ENCODE measurements around the gene DGLUCY. TPM values are rescaled to one million over a fixed set of nuclear protein-coding genes. Genes with fewer than 3 reads are reported as not detected.
"Not testable (repeated sequence)": the region's sequence is repeated elsewhere in the genome, so short reads cannot be mapped to it uniquely, and the experiment has no call there.

DGLUCY gene
- total RNA-seq, 1 donor from 2014 or later = 28.2 TPM

DNA sequence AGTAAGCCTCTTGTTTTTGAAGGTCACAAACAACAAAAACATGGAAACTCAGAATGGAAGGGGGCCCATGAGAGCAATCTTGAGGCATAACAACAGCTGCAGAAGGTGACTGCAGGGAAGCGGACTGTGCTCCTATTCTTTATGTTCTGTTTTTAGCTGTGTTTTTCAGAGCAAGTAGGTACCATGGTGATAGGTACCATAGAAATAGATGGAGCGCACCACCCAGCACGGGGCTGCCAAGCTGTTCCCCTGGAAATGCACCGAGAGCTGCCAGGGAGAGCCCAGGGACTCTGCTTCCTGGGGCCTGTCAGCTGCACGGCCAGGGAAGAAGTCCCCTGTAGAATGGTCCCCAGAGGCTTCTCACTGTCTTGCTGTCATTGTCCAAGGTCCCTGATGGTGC is 32.8 kb downstream of the DGLUCY start:
- Mint-ChIP-seq H3K9me3 (no peaks in the 10 kb centered on the region), H3K27ac (no peak overlapping the region), H3K4me1 (ENCODE audit: low read depth) (peaks cover 44% of the 10 kb centered on the region), H3K36me3 (ENCODE audit: low read depth) (peaks cover 43% of the 10 kb centered on the region), H3K4me3 (no peak overlapping the region), H3K27me3 (ENCODE audit: insufficient read depth) (no peaks in the 10 kb centered on the region)
- intact Hi-C loops (cut with micrococcal nuclease) = no loop called here
- DNase-seq (ENCODE audit: low spot score) = no peak

DNA sequence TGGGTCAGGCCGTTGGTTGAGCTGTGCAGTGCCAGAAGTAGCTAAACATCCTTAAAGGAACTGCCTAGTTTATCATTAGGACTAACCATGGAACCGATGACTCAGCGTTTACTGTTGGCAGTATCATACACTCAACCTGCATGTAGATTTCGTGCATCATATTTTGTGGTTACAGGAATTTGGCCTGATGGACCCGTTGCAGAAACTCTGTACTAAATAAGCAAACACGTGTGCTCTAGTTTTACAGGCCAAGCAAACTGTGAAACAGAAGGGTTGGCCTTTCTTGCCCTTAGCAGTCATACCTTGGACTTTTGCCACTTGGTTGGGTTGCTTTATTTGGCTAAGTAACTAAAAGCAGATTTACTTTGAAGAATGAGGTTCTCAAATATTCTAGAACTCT is 35.6 kb downstream of the DGLUCY start:
- Mint-ChIP-seq H3K36me3 (ENCODE audit: low read depth) (peaks cover 38% of the 10 kb centered on the region), H3K9me3 (no peaks in the 10 kb centered on the region), H3K27me3 (ENCODE audit: insufficient read depth) (no peaks in the 10 kb centered on the region), H3K4me1 (ENCODE audit: low read depth) (peaks cover 32% of the 10 kb centered on the region), H3K27ac (no peak overlapping the region), H3K4me3 (no peak overlapping the region)
- intact Hi-C loops (cut with micrococcal nuclease) = no loop called here
- no peak for DNase-seq (ENCODE audit: low spot score)

DNA sequence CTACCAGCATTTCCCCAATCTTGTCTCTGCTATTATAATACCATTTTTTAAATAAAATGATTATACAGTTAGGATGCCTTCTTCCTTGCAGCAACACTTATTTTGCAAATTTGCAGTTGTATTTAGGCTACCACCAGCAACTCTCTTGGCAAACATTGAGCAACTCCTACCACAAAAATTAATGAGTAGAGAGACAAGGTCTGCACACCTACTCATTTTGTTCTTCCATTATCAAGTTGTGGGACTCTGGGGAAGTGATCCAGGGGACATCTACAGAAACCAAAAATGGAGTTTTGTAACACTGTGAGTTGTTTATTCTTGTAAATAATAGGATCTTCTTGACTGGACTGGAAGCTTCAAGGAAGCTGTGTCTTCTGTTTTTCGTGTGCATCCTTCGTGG is 38.6 kb downstream of the DGLUCY start:
- no peak for DNase-seq (ENCODE audit: low spot score)
- Mint-ChIP-seq H3K36me3 (ENCODE audit: low read depth) (peaks cover 31% of the 10 kb centered on the region), H3K27ac (no peak overlapping the region), H3K4me1 (ENCODE audit: low read depth) (peaks cover 24% of the 10 kb centered on the region), H3K9me3 (no peaks in the 10 kb centered on the region), H3K4me3 (no peak overlapping the region), H3K27me3 (ENCODE audit: insufficient read depth) (no peaks in the 10 kb centered on the region)
- intact Hi-C loops (cut with micrococcal nuclease) = no loop called here

DNA sequence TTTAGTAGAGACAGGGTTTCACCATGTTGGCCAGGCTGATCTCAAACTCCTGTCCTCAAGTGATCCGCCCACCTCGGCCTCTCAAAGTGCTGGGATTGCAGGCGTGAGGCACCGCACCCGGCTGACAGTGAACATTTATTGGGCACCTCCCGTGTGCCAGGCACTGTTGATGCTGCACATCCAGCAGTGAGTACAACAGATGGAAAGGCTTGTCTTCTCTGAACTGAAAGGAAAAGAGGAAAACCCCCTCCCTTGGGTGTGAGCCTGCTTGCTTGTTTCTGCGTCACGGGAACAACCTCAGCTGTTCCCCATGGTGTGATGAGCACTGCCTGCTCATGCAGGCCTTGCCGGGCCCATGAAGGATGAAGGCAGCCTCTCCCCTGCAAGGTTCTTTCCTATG is 39.5 kb downstream of the DGLUCY start:
- intact Hi-C loops (cut with micrococcal nuclease) = no loop called here
- peak overlapping the region; percentile 26 for H3K27ac Mint-ChIP-seq

DNA sequence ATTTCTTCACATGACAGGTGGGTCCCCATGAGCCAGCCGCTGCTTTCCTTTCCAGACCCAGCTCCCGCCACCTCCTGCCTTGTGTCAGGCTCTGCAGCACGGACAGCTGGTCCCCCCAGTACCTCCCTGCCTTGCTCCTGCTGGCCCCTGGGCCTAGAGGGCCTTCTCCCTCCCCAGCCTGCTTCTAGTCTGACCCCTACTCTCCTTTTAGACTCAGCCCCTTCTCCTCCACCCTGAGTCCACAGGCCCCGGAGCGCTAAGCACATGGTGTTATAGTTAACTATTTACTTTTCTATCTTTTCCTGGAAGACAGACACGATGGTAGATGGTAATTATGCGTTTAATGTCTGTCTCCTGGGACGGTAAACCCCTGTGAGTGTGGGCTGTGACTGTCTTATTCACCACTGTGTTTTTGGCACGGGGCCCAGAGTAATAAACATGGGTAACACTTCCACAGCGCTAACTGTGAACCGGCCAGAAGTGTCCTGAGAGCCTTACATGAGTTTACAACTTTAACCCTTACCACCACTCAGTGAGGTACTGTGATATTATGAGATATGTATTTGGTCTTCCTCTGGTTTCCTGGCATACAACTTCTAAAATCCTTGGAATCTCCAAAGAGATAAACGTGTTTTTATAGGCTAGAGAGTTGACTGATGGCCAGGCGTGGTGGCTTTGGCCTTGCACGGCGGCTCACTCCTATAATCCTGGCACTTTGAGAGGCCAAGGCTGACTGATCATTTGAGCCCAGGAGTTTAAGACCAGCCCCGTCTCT is 41.2 kb downstream of the DGLUCY start:
- Mint-ChIP-seq H3K9me3 (no peaks in the 10 kb centered on the region), H3K4me1 (ENCODE audit: low read depth) (peaks cover 24% of the 10 kb centered on the region), H3K4me3 (no peak overlapping the region), H3K27ac (no peak overlapping the region), H3K27me3 (ENCODE audit: insufficient read depth) (no peaks in the 10 kb centered on the region), H3K36me3 (ENCODE audit: low read depth) (peaks cover 29% of the 10 kb centered on the region)
- DNase-seq (ENCODE audit: low spot score) = no peak
- intact Hi-C loops (cut with micrococcal nuclease) = no loop called here

More for the DNA sequence above, 39.5 kb downstream of the DGLUCY start:
- no peak for DNase-seq (ENCODE audit: low spot score)
- Mint-ChIP-seq H3K9me3 (no peaks in the 10 kb centered on the region), H3K36me3 (ENCODE audit: low read depth) (peaks cover 30% of the 10 kb centered on the region), H3K27me3 (ENCODE audit: insufficient read depth) (no peaks in the 10 kb centered on the region), H3K4me3 (no peak overlapping the region), H3K4me1 (ENCODE audit: low read depth) (peaks cover 24% of the 10 kb centered on the region)

DNA sequence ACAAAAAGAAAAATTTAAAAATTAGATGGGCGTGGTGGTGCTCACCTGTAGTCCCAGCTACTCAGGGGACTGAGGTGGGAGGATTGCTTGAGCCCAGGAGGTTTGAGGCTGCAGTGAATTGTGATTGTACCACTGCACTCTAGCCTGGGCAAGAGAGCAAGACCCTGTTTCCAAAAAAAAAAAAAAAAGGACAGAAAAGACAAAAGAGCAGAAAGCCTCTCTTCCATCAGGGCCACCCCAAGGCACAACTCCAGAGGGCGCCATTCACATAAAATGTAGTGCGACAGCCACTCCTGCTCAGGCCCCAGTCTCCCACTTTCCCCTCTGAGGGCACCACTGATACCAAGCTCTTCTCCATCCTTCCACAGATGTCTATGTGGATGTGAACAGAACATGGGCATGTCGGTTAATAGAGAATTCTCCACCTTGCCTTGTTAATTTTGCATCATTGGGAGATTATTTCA is 41.8 kb downstream of the DGLUCY start:
- Mint-ChIP-seq H3K4me3 (no peak overlapping the region), H3K27me3 (ENCODE audit: insufficient read depth) (no peaks in the 10 kb centered on the region), H3K36me3 (ENCODE audit: low read depth) (peaks cover 31% of the 10 kb centered on the region), H3K4me1 (ENCODE audit: low read depth) (peaks cover 23% of the 10 kb centered on the region), H3K9me3 (no peaks in the 10 kb centered on the region), H3K27ac (no peak overlapping the region)
- DNase-seq (ENCODE audit: low spot score) = no peak
- intact Hi-C loops (cut with micrococcal nuclease) = no loop called here

DNA sequence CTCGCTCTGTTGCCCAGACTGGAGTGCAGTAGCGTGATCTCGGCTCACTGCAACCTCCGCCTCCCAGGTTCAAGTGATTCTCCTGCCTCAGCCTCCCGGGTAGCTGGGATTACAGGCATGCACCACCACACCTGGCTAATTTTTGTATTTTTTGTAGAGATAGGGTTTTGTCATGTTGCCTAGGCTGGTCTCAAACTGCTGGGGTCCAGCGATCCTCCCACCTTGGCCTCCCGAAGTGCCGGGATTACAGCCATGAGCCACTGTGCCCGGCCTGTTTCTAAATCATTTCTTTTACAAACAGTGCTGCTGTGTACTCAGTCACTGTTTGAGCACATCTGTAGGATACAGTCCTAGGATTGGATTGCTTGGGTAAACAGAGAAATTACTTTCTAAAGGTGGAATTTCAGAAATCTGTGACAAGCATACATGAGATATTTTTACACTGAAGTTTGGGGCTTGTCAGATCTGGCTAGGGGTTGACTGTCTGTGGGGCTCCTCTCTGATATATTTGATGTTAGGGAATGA is 42.3 kb downstream of the DGLUCY start:
- H3K36me3 Mint-ChIP-seq (ENCODE audit: low read depth) = peaks cover 32% of the 10 kb centered on the region
- H3K4me3 Mint-ChIP-seq; H3K27ac Mint-ChIP-seq; intact Hi-C loops (cut with micrococcal nuclease); DNase-seq (ENCODE audit: low spot score); H3K27me3 Mint-ChIP-seq (ENCODE audit: insufficient read depth); H3K9me3 Mint-ChIP-seq: not testable (repeated sequence)
- H3K4me1 Mint-ChIP-seq (ENCODE audit: low read depth) = peaks cover 19% of the 10 kb centered on the region

DNA sequence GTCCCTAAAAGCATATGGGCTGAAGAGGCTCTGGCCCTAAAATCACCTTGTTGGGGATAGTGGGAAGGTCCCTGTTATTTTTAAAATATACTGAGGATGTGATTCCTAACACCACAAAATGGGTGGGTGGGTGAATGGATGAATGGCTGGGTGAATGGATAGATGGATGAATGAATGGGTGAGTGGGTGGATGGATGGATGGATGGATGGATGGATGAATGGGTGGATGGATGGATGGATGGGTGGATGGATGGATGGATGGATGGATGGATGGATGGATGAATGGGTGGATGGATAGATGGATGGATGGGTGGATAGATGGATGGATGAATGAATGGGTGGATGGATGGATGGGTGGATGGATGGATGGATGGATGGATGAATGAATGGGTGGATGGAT is 43.0 kb downstream of the DGLUCY start:
- H3K27me3 Mint-ChIP-seq (ENCODE audit: insufficient read depth); DNase-seq (ENCODE audit: low spot score); H3K9me3 Mint-ChIP-seq; intact Hi-C loops (cut with micrococcal nuclease); H3K27ac Mint-ChIP-seq; H3K4me3 Mint-ChIP-seq: not testable (repeated sequence)
- Mint-ChIP-seq H3K36me3 (ENCODE audit: low read depth) (peaks cover 36% of the 10 kb centered on the region), H3K4me1 (ENCODE audit: low read depth) (peaks cover 19% of the 10 kb centered on the region)

DNA sequence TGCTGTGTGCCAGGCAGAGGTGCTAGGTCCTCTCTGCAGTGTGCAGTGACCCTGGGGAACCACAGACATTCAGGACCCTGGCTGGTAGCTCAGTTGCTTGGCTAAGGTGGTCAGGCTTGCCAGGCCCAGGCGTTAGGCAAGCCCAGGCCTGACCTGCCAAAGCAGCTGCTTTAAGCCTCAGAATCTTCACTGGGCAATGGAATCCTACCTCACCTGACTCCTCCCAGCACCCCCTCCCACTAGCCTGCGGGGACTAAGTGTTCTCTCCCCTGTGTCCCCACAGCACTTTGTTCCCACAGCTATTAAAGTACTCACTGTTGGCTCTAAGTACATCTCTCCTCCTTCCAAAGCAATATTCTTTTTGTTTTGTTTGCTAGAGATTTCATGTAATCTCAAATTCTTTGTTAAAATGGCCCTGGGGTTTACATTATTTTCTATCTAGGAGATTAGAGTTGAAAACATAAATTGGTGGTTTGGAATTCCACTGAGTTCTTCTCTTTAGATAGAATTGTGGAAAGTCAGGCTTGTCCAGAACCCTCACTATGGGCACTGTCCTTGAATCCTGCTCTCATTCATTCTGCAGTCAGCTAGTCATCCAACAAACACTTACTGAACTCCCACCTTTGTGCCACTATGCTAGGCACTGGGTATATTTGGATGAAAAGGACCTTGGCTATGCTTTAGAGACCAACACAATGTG is 44.4 kb downstream of the DGLUCY start:
- H3K27ac Mint-ChIP-seq = no peak overlapping the region
- no peak overlapping the region for H3K4me3 Mint-ChIP-seq
- no peaks in the 10 kb centered on the region for H3K27me3 Mint-ChIP-seq (ENCODE audit: insufficient read depth)
- DNase-seq (ENCODE audit: low spot score) = no peak
- peaks cover 34% of the 10 kb centered on the region for H3K36me3 Mint-ChIP-seq (ENCODE audit: low read depth)
- no peaks in the 10 kb centered on the region for H3K9me3 Mint-ChIP-seq
- intact Hi-C loops (cut with micrococcal nuclease) = no loop called here
- H3K4me1 Mint-ChIP-seq (ENCODE audit: low read depth) = peaks cover 12% of the 10 kb centered on the region

DNA sequence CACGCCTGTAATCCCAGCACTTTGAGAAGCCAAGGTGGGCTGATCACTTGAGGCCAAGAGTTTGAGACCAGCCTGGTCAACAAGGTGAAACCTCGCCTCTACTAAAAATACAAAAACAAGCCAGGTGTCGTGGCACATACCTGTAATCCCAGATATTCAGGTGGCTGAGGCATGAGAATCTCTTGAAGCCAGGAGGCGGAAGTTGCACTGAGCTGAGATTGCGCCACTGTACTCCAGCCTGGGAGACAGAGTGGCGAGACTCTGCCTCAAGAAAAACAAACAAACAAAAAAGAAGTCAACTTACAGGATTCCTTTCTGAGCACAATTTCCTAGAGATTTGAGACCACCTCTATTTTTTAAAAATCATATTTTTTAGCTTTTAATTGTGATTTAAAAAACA is 45.3 kb downstream of the DGLUCY start:
- peaks cover 34% of the 10 kb centered on the region for H3K36me3 Mint-ChIP-seq (ENCODE audit: low read depth)
- no peak overlapping the region for H3K27ac Mint-ChIP-seq
- peaks cover 10% of the 10 kb centered on the region for H3K4me1 Mint-ChIP-seq (ENCODE audit: low read depth)
- intact Hi-C loops (cut with micrococcal nuclease) = no loop called here
- no peak overlapping the region for H3K4me3 Mint-ChIP-seq
- no peaks in the 10 kb centered on the region for H3K27me3 Mint-ChIP-seq (ENCODE audit: insufficient read depth)
- no peaks in the 10 kb centered on the region for H3K9me3 Mint-ChIP-seq
- no peak for DNase-seq (ENCODE audit: low spot score)

DNA sequence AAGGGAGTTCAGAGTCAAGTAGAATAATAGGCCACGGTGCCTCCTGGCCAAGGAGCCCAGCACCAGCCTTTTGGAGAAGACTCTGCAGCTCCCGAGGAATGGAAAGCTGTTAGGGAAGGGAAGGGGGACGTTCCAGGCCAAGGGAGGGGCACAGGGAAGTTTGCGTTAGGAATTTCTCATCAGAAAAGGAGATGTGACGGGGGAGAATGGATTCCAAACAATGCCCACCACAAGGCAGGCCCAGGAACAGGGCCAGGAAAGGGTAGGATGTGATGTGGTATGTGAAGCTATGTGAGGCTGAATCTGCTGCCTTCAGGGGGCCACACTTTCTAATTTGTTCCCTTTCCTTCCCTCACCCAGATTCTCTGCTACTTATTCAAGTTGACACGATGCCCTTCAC is 46.0 kb downstream of the DGLUCY start:
- DNase-seq (ENCODE audit: low spot score) = no peak
- Mint-ChIP-seq H3K4me1 (ENCODE audit: low read depth) (peaks cover 3% of the 10 kb centered on the region), H3K27me3 (ENCODE audit: insufficient read depth) (no peaks in the 10 kb centered on the region), H3K27ac (no peak overlapping the region), H3K36me3 (ENCODE audit: low read depth) (peaks cover 33% of the 10 kb centered on the region), H3K4me3 (no peak overlapping the region), H3K9me3 (no peaks in the 10 kb centered on the region)
- intact Hi-C loops (cut with micrococcal nuclease) = no loop called here

DNA sequence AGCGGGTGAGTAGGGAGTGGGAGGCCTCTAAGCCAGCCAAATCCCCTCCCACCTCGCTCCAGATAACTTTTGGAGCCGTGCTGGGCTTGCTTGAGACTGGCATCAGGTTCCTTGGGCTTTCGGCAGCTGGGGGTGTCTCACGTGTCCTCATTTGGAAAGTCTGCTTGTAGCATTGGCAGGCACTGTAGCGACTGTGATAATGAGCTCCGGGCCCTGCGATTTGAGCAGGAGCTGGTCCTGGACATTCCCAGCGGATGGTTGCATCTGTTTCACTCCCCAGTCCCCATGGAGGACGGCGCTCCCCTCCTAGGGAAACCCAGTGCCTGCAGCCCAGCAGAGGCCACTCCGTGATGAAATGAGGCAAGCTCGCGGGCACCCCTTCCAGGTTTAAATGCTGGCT is 49.4 kb downstream of the DGLUCY start:
- Mint-ChIP-seq H3K27me3 (ENCODE audit: insufficient read depth) (no peaks in the 10 kb centered on the region), H3K27ac (no peak overlapping the region), H3K36me3 (ENCODE audit: low read depth) (peaks cover 39% of the 10 kb centered on the region), H3K4me3 (no peak overlapping the region), H3K9me3 (no peaks in the 10 kb centered on the region), H3K4me1 (ENCODE audit: low read depth) (no peaks in the 10 kb centered on the region)
- intact Hi-C loops (cut with micrococcal nuclease) = no loop called here
- DNase-seq (ENCODE audit: low spot score) = no peak

DNA sequence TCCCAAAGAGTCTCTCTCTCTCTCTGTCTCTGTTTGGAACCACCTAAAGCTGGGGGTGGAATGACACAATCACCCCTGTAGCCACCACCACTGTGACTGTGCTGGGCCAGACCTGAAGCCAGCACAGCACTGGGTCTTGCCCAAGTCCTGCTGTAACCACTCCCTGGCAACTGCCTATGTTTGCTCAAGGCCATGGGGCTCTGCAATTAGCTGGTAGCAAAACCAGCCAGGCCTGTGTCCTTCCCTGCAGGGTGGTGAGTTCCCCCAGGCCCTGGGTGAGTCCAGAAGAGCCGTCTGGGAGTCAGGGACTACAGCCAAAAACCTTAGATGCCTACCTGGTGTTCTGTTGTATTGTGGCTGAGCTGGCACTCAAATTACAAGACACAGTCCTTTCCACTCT is 50.8 kb downstream of the DGLUCY start:
- Mint-ChIP-seq H3K9me3 (no peaks in the 10 kb centered on the region), H3K4me3 (no peak overlapping the region), H3K4me1 (ENCODE audit: low read depth) (no peaks in the 10 kb centered on the region), H3K27me3 (ENCODE audit: insufficient read depth) (no peaks in the 10 kb centered on the region), H3K27ac (no peak overlapping the region), H3K36me3 (ENCODE audit: low read depth) (peaks cover 40% of the 10 kb centered on the region)
- no peak for DNase-seq (ENCODE audit: low spot score)
- intact Hi-C loops (cut with micrococcal nuclease) = no loop called here
